GM23338 (cell line): ENCODE results near the gene AKR1C4. TPM values are rescaled to one million over a fixed set of nuclear protein-coding genes. Genes with fewer than 3 reads are reported as not detected.

ENCODE experiments used
- ATAC-seq: fragments of 200-7000 bp; cut with Tn5 transposase; 3 replicates; pipeline ENCODE4 v1.9.1; 2020
- DNase-seq: peaks from one replicate; pipeline ENCODE4 v3.0.0-alpha.2; 2015; ENCODE audit warnings: low spot score
- H2AFZ ChIP-seq: fragments of 200-600 bp; sonication (generic); 2 replicates; pipeline ENCODE4 v1.8.0; 2016; ENCODE audit warnings: antibody characterized with exemption, mild to moderate bottlenecking, moderate library complexity
- H3F3A ChIP-seq: fragments of 200-600 bp; sonication (generic); replicated peaks from 2 replicates; pipeline ENCODE4 v1.8.0; 2017; ENCODE audit warnings: antibody characterized with exemption, mixed run types, low read depth
- H3K27ac ChIP-seq: fragments of 200-600 bp; sonication (generic); 2 replicates; pipeline ENCODE4 v1.6.1; 2016; ENCODE audit warnings: low read depth
- H3K27me3 ChIP-seq: fragments of 200-600 bp; sonication (generic); 2 replicates; pipeline ENCODE4 v1.8.0; 2016; ENCODE audit warnings: mild to moderate bottlenecking, mixed run types, moderate library complexity; ENCODE audit not compliant: insufficient read depth
- H3K36me3 ChIP-seq: fragments of 200-600 bp; sonication (generic); 2 replicates; pipeline ENCODE4 v1.8.0; 2016; ENCODE audit warnings: mild to moderate bottlenecking; ENCODE audit not compliant: insufficient read depth
- H3K4me1 ChIP-seq: fragments of 200-600 bp; sonication (generic); 2 replicates; pipeline ENCODE4 v1.8.0; 2016; ENCODE audit warnings: mild to moderate bottlenecking, moderate library complexity; ENCODE audit not compliant: insufficient read depth
- H3K4me2 ChIP-seq: fragments of 200-600 bp; sonication (generic); 2 replicates; pipeline ENCODE4 v1.7.1; 2017; ENCODE audit warnings: mixed run types
- H3K4me3 ChIP-seq: fragments of 200-600 bp; sonication (generic); 2 replicates; pipeline ENCODE4 v1.6.1; 2016; ENCODE audit warnings: mixed run types
- H3K79me2 ChIP-seq: fragments of 200-600 bp; sonication (generic); replicated peaks from 2 replicates; pipeline ENCODE4 v1.8.0; 2017; ENCODE audit warnings: mild to moderate bottlenecking; ENCODE audit not compliant: insufficient read depth
- H3K9me2 ChIP-seq: fragments of 200-600 bp; sonication (generic); 2 replicates; pipeline ENCODE4 v1.8.0; 2017; ENCODE audit not compliant: insufficient read depth
- H4K20me1 ChIP-seq: fragments of 200-600 bp; sonication (generic); replicated peaks from 2 replicates; pipeline ENCODE4 v1.8.0; 2017; ENCODE audit warnings: mild to moderate bottlenecking; ENCODE audit not compliant: insufficient read depth
- H3K27ac Mint-ChIP-seq: 2 replicates; pipeline ENCODE4 v1.8.0; 2020; ENCODE audit warnings: inconsistent platforms, mild to moderate bottlenecking, moderate library complexity, mixed read lengths
- H3K27me3 Mint-ChIP-seq: 3 replicates; pipeline ENCODE4 v1.8.0; 2022; ENCODE audit warnings: low read depth, mild to moderate bottlenecking, moderate library complexity, mixed read lengths, inconsistent platforms; ENCODE audit not compliant: insufficient read depth, poor library complexity
- H3K36me3 Mint-ChIP-seq: 3 replicates; pipeline ENCODE4 v1.8.0; 2021; ENCODE audit warnings: low read depth, mild to moderate bottlenecking, inconsistent platforms, moderate library complexity, mixed read lengths
- H3K4me1 Mint-ChIP-seq: 3 replicates; pipeline ENCODE4 v1.8.0; 2020; ENCODE audit warnings: mild to moderate bottlenecking, inconsistent platforms, mixed read lengths
- H3K4me3 Mint-ChIP-seq: 3 replicates; pipeline ENCODE4 v1.8.0; 2021; ENCODE audit warnings: moderate library complexity, mild to moderate bottlenecking, inconsistent platforms, mixed read lengths
- H3K9me3 Mint-ChIP-seq: 3 replicates; pipeline ENCODE4 v1.8.0; 2020; ENCODE audit warnings: moderate library complexity, mild to moderate bottlenecking, inconsistent platforms, mixed read lengths
- EZH2 ChIP-seq: fragments of 200-600 bp; sonication (generic); IDR thresholded peaks from one replicate; pipeline ENCODE4 v1.8.0; 2017; ENCODE audit warnings: antibody characterized with exemption, mild to moderate bottlenecking, low read depth; ENCODE audit not compliant: unreplicated experiment
- EZH2phosphoT487 ChIP-seq: fragments of 200-600 bp; sonication (generic); IDR thresholded peaks from one replicate; pipeline ENCODE4 v1.8.1; 2018; ENCODE audit warnings: antibody characterized with exemption; ENCODE audit not compliant: unreplicated experiment
- STAT1 ChIP-seq: IDR thresholded peaks from one replicate; pipeline ENCODE4 v1.6.1; 2016; ENCODE audit warnings: antibody characterized with exemption; ENCODE audit not compliant: unreplicated experiment
- ZNF462 ChIP-seq: fragments of 250-450 bp; sonication (Bioruptor Pico); IDR thresholded peaks from 2 replicates; pipeline ENCODE4 v1.5.0; 2020; ENCODE audit warnings: mild to moderate bottlenecking, moderate library complexity
- polyA plus RNA-seq: library from polyadenylated mRNA; unstranded; fragments of >200 nt; fragmentation: Nextera tagmentation; extraction: Ambion mirVana; gene quantifications from 2 replicates; pipeline ENCODE4 v1.2.1, GENCODE V29; 2016
- total RNA-seq: library from RNA; depleted of rRNA; stranded (reverse); fragments of >200 nt; shearing (Covaris generic); gene quantifications from 2 replicates; pipeline ENCODE4 v1.2.3, GENCODE V29; 2014

AKR1C4 gene
- total and polyA plus RNA-seq, 2 experiments from 2014 or later = not detected

- H3K36me3 ChIP-seq = no peaks in the 10 kb centered on the region
- H3K79me2 ChIP-seq = no peaks in the 10 kb centered on the region
- H3K4me3 Mint-ChIP-seq = no peak overlapping the region
- ATAC-seq = no peak
- H2AFZ ChIP-seq = no peak overlapping the region
- no peak overlapping the region for H3K4me3 ChIP-seq
- peaks cover 59% of the 10 kb centered on the region for H3K9me3 Mint-ChIP-seq
- no peak for DNase-seq
- no peaks in the 10 kb centered on the region for H4K20me1 ChIP-seq
- no peaks in the 10 kb centered on the region for H3K4me1 Mint-ChIP-seq
- peaks cover 3% of the 10 kb centered on the region; the same call in 2 of the 3 replicates for H3K36me3 Mint-ChIP-seq
- no peak overlapping the region for H3K27ac Mint-ChIP-seq
- peaks cover 4% of the 10 kb centered on the region for H3K9me2 ChIP-seq
- H3K4me2 ChIP-seq = no peak overlapping the region
- no peaks in the 10 kb centered on the region for H3K4me1 ChIP-seq
- no peak overlapping the region for H3K27ac ChIP-seq
- no peaks in the 10 kb centered on the region for H3K27me3 ChIP-seq
- no peaks in the 10 kb centered on the region for H3K27me3 Mint-ChIP-seq
- no peak for TF ChIP-seq STAT1
- no peak for TF ChIP-seq EZH2
- no peak for TF ChIP-seq EZH2phosphoT487
- TF ChIP-seq ZNF462 = no peak
- H3F3A ChIP-seq = no peaks in the 10 kb centered on the region
Observed at GRCh38 chr10:5147255-5147980, 49.2 kb upstream of the AKR1C4 start.
